NCI-H2107 treated with DMSO at 0.1 percent for 48 hours (cell line): Measurements from ENCODE around the gene CBL.
"Not testable (repeated sequence)": the region's sequence is repeated elsewhere in the genome, so short reads cannot be mapped to it uniquely, and the experiment has no call there.

Experiments
- DNase-seq: peaks from one replicate; lab custom pipeline; 2025; ENCODE audit not compliant: unreplicated experiment; lab: John Stamatoyannopoulos, UW

CBL gene

DNA sequence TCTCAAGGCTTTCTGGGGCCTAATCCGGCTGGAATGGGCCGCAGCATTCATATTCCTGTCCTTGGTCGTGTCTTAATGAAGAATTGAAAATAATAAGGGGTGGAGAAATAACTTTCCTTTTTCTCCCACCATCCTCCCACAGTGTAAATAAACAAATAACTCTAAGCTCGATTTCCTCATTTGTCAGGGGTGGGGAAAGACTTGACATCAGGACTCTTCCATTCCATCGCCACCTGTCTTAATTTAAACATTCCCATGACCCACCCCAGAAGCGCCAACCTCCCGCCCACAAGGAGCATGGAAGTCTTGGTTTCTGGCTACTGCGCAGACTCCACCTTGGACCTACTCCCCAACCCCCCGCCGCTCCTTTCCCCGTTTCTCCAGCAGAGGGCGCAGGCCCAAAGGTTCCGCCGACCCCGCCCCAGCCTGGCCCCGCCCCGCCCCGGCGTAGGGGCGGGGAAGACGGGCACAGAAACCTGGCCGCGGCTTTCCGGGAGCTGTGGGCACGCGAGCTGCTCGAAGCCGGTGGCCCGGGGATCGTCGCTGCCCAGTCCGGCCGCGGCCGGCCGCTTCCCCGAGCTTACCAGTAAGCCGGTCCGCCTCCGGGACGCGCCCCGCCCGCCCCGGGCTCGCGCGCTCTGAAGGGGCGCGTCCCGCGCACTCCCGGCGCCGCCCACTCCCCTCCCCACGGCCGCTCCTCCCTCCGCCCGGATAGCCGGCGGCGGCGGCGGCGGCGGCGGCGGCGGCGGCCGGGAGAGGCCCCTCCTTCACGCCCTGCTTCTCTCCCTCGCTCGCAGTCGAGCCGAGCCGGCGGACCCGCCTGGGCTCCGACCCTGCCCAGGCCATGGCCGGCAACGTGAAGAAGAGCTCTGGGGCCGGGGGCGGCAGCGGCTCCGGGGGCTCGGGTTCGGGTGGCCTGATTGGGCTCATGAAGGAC lies at the start of gene CBL:
Gene CBL, plus strand, starts transcription at position 766 of the 937 bp plus-strand sequence. Its CDS starts 79 bp downstream, at position 845.
- peak; percentile 91 for DNase-seq

- no peak for DNase-seq
Measured at GRCh38 chr11:119156496-119156895, 49.6 kb upstream of the CBL start.

GRCh38 chr11:119157063-119157462 lies 49.1 kb upstream of the CBL start:
- DNase-seq, result no peak

- no peak for DNase-seq
Measured at GRCh38 chr11:119158467-119158866, 47.7 kb upstream of the CBL start.

DNA sequence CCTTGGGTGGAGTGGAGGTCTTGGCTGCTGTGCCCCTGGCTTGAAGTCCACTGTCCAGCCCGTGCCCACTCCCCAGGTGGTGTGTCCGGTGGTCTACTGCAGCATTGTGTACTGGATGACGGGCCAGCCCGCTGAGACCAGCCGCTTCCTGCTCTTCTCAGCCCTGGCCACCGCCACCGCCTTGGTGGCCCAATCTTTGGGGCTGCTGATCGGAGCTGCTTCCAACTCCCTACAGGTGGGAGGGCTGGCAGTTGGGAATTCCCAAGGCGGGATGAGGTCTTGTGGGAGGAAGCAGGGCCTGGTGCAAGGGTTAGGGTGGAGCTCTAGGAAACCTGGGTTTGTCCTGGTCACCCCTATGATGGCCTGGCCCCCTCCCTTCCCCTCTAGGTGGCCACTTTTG lies 46.0 kb upstream of the CBL start:
- no peak for DNase-seq

- DNase-seq, result no peak
Measured at GRCh38 chr11:119161871-119162270, 44.3 kb upstream of the CBL start.

- DNase-seq, result no peak
Measured at GRCh38 chr11:119166368-119167076, 39.6 kb upstream of the CBL start.

DNA sequence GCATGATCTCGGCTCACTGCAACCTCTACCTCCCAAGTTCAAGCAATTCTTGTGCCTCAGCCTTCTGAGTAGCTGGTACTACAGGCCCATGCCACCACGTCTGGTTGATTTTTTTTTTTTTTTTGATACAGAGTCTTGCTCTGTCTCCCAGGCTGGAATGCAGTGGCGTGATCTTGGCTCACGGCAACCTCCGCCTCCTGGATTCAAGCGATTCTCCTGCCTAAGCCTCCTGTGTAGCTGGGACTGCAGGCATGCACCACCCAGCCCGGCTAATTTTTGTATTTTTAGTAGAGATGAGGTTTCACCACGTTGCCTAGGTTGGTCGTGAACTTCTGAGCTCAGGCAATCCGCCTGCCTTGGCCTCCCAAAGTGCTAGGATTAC lies 39.1 kb upstream of the CBL start:
- DNase-seq, result not testable (repeated sequence)

- no peak for DNase-seq
Measured at GRCh38 chr11:119167933-119168332, 38.2 kb upstream of the CBL start.

GRCh38 chr11:119168471-119169281 lies 37.5 kb upstream of the CBL start, which contains the start of gene NLRX1:
Gene NLRX1 (plus strand): TSS chr11:119168725. CDS start chr11:119171404, 2,679 bp downstream.
- DNase-seq, result peak; percentile 53

GRCh38 chr11:119169282-119169719 lies 36.8 kb upstream of the CBL start:
- DNase-seq, result no peak

DNA sequence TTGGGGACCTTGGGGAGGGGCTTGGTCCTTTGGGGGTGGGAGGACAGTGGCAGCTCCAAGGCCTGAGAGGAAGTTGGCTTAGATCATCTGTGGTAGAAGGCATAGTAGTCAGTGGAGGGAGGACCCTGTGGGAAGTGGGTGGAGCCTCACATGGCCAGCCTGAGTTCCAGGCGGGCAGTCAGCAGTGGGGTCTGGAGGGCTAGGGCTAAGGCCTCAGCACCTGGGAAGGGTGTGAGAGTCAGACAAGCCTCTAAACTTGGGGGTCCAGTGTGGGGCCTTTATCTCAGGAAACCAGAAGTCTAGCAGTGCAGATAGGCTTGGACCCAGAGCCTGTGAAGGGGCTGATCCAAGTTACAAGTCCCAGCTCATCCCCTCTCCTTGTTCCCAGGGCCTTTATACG lies 33.6 kb upstream of the CBL start:
- DNase-seq, result no peak

GRCh38 chr11:119173453-119173852 lies 32.7 kb upstream of the CBL start:
- DNase-seq, result no peak

GRCh38 chr11:119175493-119176077 lies 30.6 kb upstream of the CBL start:
- DNase-seq, result peak; percentile 6

GRCh38 chr11:119178166-119178680 lies 27.9 kb upstream of the CBL start:
- DNase-seq, result no peak

DNA sequence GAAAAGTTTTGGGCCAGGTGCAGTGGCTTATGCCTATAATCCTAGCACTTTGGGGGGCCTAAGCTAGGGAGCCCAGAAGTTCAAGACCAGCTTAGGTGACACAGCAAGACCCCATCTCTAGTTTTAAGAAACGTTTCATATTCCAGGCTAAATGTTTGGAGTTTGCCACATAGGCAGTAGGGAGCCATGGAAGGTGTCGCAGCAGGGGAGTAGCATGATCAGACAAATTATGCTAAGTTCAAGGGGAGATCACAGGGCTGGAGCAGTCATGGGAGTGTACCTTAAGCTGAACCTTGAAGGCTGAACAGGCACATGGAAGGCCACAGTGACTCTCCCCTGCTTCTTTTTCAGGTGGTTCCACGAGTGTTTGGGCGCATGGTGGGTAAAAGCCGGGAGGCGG lies 26.8 kb upstream of the CBL start:
- DNase-seq, result no peak

DNA sequence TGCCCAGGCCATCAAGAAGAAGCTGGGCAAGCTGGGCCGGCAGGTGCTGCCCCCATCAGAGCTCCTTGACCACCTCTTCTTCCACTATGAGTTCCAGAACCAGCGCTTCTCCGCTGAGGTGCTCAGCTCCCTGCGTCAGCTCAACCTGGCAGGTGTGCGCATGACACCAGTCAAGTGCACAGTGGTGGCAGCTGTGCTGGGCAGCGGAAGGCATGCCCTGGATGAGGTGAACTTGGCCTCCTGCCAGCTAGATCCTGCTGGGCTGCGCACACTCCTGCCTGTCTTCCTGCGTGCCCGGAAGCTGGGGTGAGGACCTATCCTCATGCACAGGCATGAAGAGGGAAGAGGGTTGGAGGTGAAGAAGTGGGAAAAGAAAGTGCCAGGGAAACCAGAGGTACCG lies 26.2 kb upstream of the CBL start:
- peak; percentile 70 for DNase-seq

DNA sequence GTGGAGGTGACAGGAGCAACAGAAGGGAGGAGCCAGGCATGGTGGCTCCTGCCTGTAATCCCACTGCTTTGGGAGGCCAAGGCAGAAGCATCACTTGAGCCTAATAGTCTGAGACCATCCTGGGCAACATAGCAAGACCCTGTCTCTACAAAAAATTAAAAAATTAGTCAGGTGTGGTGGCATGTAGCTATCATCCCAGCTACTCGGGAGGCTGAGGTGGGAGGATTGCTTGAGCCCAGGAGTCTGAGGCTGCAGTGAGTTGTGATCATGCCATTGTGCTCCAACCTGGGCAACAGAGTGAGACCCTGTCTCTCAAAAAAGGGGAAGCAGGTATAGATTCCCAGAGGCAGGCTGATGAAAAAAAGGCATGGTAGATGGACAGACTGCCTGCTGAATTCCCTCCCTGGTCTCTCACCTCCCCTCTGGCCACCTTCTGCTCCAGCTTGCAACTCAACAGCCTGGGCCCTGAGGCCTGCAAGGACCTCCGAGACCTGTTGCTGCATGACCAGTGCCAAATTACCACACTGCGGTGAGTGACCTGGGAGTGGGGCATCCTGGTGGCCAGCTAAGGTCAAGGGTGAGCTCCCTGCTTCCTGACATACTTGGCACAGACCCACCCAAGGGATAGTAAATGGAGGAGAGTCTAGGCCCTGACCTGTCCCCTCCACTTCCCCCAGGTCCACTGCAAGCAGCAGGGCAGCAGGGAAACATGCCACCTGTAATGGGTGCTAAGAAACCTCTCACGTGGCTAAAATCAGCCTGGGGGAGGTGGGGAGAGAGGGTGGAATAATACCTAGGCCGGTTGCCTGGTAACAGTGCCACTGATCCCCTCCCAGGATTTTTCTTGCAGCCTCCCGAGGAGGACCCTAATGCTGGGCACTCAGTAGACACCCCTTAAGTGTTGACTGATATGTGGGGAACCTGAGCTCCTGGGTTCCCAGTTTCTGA lies 25.1 kb upstream of the CBL start:
- DNase-seq, result no peak

GRCh38 chr11:119181677-119182412 lies 24.3 kb upstream of the CBL start:
- no peak for DNase-seq
